GM18505 (cell line): Measurements from ENCODE around the gene MEGF11.
"Not testable (repeated sequence)": the region's sequence is repeated elsewhere in the genome, so short reads cannot be mapped to it uniquely, and the experiment has no call there.

Experiments
- ATAC-seq: cut with Tn5 transposase; IDR thresholded peaks from one replicate; pipeline ENCODE4 v1.9.1; 2021; ENCODE audit not compliant: unreplicated experiment
- POLR2A ChIP-seq: IDR thresholded peaks from 4 replicates; pipeline ENCODE4 v1.6.1; 2011; ENCODE audit warnings: borderline replicate concordance; ENCODE audit not compliant: insufficient read depth, insufficient read length; ENCODE audit errors: extremely low read depth

MEGF11 gene

GRCh38 chr15:66254951-66255676, 1.6 kb upstream of the MEGF11 start:
- ATAC-seq = no peak

GRCh38 chr15:66254089-66254950, 770 bp upstream of the MEGF11 start:
- no peak for TF ChIP-seq POLR2A
- no peak for ATAC-seq

More at GRCh38 chr15:66254951-66255676, 1.6 kb upstream of the MEGF11 start:
- no peak for TF ChIP-seq POLR2A

- no peak for ATAC-seq
- TF ChIP-seq POLR2A = no peak
Observed at GRCh38 chr15:66252685-66253417, 699 bp downstream of the MEGF11 start.

- TF ChIP-seq POLR2A = no peak
- ATAC-seq = no peak
Observed at GRCh38 chr15:66251790-66252684, 1.5 kb downstream of the MEGF11 start.

- no peak for TF ChIP-seq POLR2A
- no peak for ATAC-seq
Observed at GRCh38 chr15:66251065-66251789, 2.3 kb downstream of the MEGF11 start.

GRCh38 chr15:66249605-66250174, 3.9 kb downstream of the MEGF11 start:
- ATAC-seq = no peak

GRCh38 chr15:66246937-66247336, 6.6 kb downstream of the MEGF11 start:
- no peak for TF ChIP-seq POLR2A

More at GRCh38 chr15:66249605-66250174, 3.9 kb downstream of the MEGF11 start:
- TF ChIP-seq POLR2A = no peak

GRCh38 chr15:66245832-66246231, 7.7 kb downstream of the MEGF11 start:
- ATAC-seq = not testable (repeated sequence)

More at GRCh38 chr15:66246937-66247336, 6.6 kb downstream of the MEGF11 start:
- no peak for ATAC-seq

- TF ChIP-seq POLR2A = no peak
Observed at GRCh38 chr15:66241908-66242285, 11.7 kb downstream of the MEGF11 start.

GRCh38 chr15:66241087-66241907, 12.3 kb downstream of the MEGF11 start:
- no peak for ATAC-seq
- TF ChIP-seq POLR2A = no peak

More at GRCh38 chr15:66241908-66242285, 11.7 kb downstream of the MEGF11 start:
- no peak for ATAC-seq

- no peak for TF ChIP-seq POLR2A
- ATAC-seq = no peak
Observed at GRCh38 chr15:66240240-66240794, 13.2 kb downstream of the MEGF11 start.

- TF ChIP-seq POLR2A = no peak
Observed at GRCh38 chr15:66239514-66239913, 14.0 kb downstream of the MEGF11 start.

More at GRCh38 chr15:66239514-66239913, 14.0 kb downstream of the MEGF11 start:
- ATAC-seq = no peak
